ENCODE data around the gene PAXX. TPM values are rescaled to one million over a fixed set of nuclear protein-coding genes. Genes with fewer than 3 reads are reported as not detected.

PAXX gene
- total RNA-seq, 2 experiments from 2014 or later: 67.0 to 67.8 TPM

GRCh38 chr9:137008312-137008711, 16.1 kb downstream of the PAXX start:
- ChIA-PET POLR2A (no interaction called here), CTCF (no interaction called here)
- Histone ChIP-seq H3K36me3 (ENCODE audit: insufficient read depth, low read length) (peaks cover 27% of the 10 kb centered on the region), H3K4me1 (ENCODE audit: insufficient read depth, low read length) (no peaks in the 10 kb centered on the region), H3K9me3 (ENCODE audit: control insufficient read depth in 1 of 2, insufficient read depth in 1 of 2, low read length in 2 of 2) (no peaks in the 10 kb centered on the region), H3K27ac (ENCODE audit: low read depth in 1 of 2, low read length in 2 of 2) (no peak overlapping the region), H3K4me3 (ENCODE audit: low read length) (no peak overlapping the region), H3K27me3 (ENCODE audit: control insufficient read depth in 1 of 2, insufficient read depth in 2 of 2, low read length in 2 of 2) (no peaks in the 10 kb centered on the region)
- no peak for ATAC-seq (ENCODE audit: poor library complexity)
- Mint-ChIP-seq H3K27me3 (no peaks in the 10 kb centered on the region), H3K36me3 (ENCODE audit: low read depth) (peaks cover 5% of the 10 kb centered on the region), H3K4me3 (no peak overlapping the region), H3K9me3 (no peaks in the 10 kb centered on the region), H3K4me1 (ENCODE audit: low read depth) (no peaks in the 10 kb centered on the region), H3K27ac (no peak overlapping the region)
- DNase-seq: no peak
- TF ChIP-seq, protein P1, sequence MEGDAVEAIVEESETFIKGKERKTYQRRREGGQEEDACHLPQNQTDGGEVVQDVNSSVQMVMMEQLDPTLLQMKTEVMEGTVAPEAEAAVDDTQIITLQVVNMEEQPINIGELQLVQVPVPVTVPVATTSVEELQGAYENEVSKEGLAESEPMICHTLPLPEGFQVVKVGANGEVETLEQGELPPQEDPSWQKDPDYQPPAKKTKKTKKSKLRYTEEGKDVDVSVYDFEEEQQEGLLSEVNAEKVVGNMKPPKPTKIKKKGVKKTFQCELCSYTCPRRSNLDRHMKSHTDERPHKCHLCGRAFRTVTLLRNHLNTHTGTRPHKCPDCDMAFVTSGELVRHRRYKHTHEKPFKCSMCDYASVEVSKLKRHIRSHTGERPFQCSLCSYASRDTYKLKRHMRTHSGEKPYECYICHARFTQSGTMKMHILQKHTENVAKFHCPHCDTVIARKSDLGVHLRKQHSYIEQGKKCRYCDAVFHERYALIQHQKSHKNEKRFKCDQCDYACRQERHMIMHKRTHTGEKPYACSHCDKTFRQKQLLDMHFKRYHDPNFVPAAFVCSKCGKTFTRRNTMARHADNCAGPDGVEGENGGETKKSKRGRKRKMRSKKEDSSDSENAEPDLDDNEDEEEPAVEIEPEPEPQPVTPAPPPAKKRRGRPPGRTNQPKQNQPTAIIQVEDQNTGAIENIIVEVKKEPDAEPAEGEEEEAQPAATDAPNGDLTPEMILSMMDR (IDR thresholded peaks at IDR 0.05): no peak
- intact Hi-C loops (cut with DNase I, micrococcal nuclease): no loop called here

DNA sequence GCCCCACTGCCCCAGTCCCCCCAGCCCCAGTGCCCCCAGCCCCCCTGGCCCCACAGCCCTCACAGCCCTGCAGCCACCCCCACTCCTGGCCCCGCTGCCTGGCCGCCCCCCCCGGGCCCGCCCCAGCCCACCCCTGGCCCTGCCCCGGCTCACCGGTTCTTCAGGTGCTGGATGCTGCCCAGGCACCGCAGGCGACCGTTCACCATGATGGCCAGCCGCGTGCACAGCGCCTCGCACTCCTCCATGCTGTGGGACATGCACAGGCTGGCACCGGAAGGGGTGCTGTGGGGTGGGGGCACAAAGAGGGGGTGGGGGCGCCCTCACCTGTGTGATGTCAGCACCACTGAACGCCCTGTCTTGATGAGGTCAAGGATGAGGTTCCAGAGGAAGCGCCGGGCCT, 17.0 kb downstream of the PAXX start:
- ChIA-PET POLR2A (no interaction called here), CTCF (no interaction called here)
- H3K4me1 Mint-ChIP-seq (ENCODE audit: low read depth): no peaks in the 10 kb centered on the region
- Histone ChIP-seq H3K27ac (ENCODE audit: low read depth in 1 of 2, low read length in 2 of 2) (no peak overlapping the region), H3K27me3 (ENCODE audit: control insufficient read depth in 1 of 2, insufficient read depth in 2 of 2, low read length in 2 of 2) (no peaks in the 10 kb centered on the region), H3K4me1 (ENCODE audit: insufficient read depth, low read length) (no peaks in the 10 kb centered on the region), H3K9me3 (ENCODE audit: control insufficient read depth in 1 of 2, insufficient read depth in 1 of 2, low read length in 2 of 2) (no peaks in the 10 kb centered on the region), H3K4me3 (ENCODE audit: low read length) (no peak overlapping the region), H3K36me3 (ENCODE audit: insufficient read depth, low read length) (peaks cover 31% of the 10 kb centered on the region)
- no peak overlapping the region for H3K4me3 Mint-ChIP-seq
- intact Hi-C loops (cut with DNase I, micrococcal nuclease): no loop called here
- peaks cover 5% of the 10 kb centered on the region for H3K36me3 Mint-ChIP-seq (ENCODE audit: low read depth)
- no peaks in the 10 kb centered on the region for H3K27me3 Mint-ChIP-seq
- no peaks in the 10 kb centered on the region for H3K9me3 Mint-ChIP-seq
- no peak overlapping the region for H3K27ac Mint-ChIP-seq
- DNase-seq: no peak
- ATAC-seq (ENCODE audit: poor library complexity): no peak
- TF ChIP-seq, protein P1 (IDR thresholded peaks at IDR 0.05): no peak

- ATAC-seq (ENCODE audit: poor library complexity) (no peak), DNase-seq (no peak)
- no peaks in the 10 kb centered on the region for H3K4me1 ChIP-seq (ENCODE audit: insufficient read depth, low read length)
- ChIA-PET CTCF (no interaction called here), POLR2A (no interaction called here)
- H3K27ac ChIP-seq (ENCODE audit: low read depth in 1 of 2, low read length in 2 of 2): no peak overlapping the region
- H3K4me3 ChIP-seq (ENCODE audit: low read length): no peak overlapping the region
- H3K9me3 Mint-ChIP-seq: no peaks in the 10 kb centered on the region
- H3K27me3 Mint-ChIP-seq: no peaks in the 10 kb centered on the region
- no peak overlapping the region for H3K27ac Mint-ChIP-seq
- TF ChIP-seq, protein P1 (IDR thresholded peaks at IDR 0.05): no peak
- no peaks in the 10 kb centered on the region for H3K4me1 Mint-ChIP-seq (ENCODE audit: low read depth)
- H3K36me3 ChIP-seq (ENCODE audit: insufficient read depth, low read length): peaks cover 39% of the 10 kb centered on the region
- H3K9me3 ChIP-seq (ENCODE audit: control insufficient read depth in 1 of 2, insufficient read depth in 1 of 2, low read length in 2 of 2): no peaks in the 10 kb centered on the region
- H3K4me3 Mint-ChIP-seq: no peak overlapping the region
- intact Hi-C loops (cut with DNase I, micrococcal nuclease): no loop called here
- H3K36me3 Mint-ChIP-seq (ENCODE audit: low read depth): peaks cover 5% of the 10 kb centered on the region
- no peaks in the 10 kb centered on the region for H3K27me3 ChIP-seq (ENCODE audit: control insufficient read depth in 1 of 2, insufficient read depth in 2 of 2, low read length in 2 of 2)
Measured at GRCh38 chr9:137009938-137010732, 17.9 kb downstream of the PAXX start.
